GM23248 (cell line): ENCODE results near the gene FAM234B. TPM values are rescaled to one million over a fixed set of nuclear protein-coding genes. Genes with fewer than 3 reads are reported as not detected.
"Not testable (repeated sequence)": the region's sequence is repeated elsewhere in the genome, so short reads cannot be mapped to it uniquely, and the experiment has no call there.

ENCODE experiments used
- DNase-seq: peaks from one replicate; pipeline ENCODE4 v3.0.0-alpha.2; 2015
- H2AFZ ChIP-seq: fragments of 200-600 bp; sonication (generic); 2 replicates; pipeline ENCODE4 v1.6.1; 2016; ENCODE audit warnings: antibody characterized with exemption
- H3F3A ChIP-seq: fragments of 200-600 bp; sonication (generic); 2 replicates; pipeline ENCODE4 v1.6.1; 2016; ENCODE audit warnings: mild to moderate bottlenecking, antibody characterized with exemption, mixed run types; ENCODE audit not compliant: insufficient read depth
- H3K27ac ChIP-seq: fragments of 200-600 bp; sonication (generic); 2 replicates; pipeline ENCODE4 v1.5.1; 2016; ENCODE audit warnings: mild to moderate bottlenecking
- H3K27me3 ChIP-seq: fragments of 200-600 bp; sonication (generic); replicated peaks from 2 replicates; pipeline ENCODE4 v1.6.1; 2016; ENCODE audit warnings: mild to moderate bottlenecking; ENCODE audit not compliant: insufficient read depth
- H3K36me3 ChIP-seq: fragments of 200-600 bp; sonication (generic); 2 replicates; pipeline ENCODE4 v1.6.1; 2016; ENCODE audit warnings: low read depth, mild to moderate bottlenecking
- H3K4me1 ChIP-seq: fragments of 200-600 bp; sonication (generic); 2 replicates; pipeline ENCODE4 v1.6.1; 2016; ENCODE audit warnings: mild to moderate bottlenecking; ENCODE audit not compliant: insufficient read depth
- H3K4me2 ChIP-seq: fragments of 200-600 bp; sonication (generic); one replicate; pipeline ENCODE4 v1.6.1; 2016; ENCODE audit warnings: mild to moderate bottlenecking; ENCODE audit not compliant: unreplicated experiment
- H3K4me3 ChIP-seq: fragments of 200-600 bp; sonication (generic); 2 replicates; pipeline ENCODE4 v1.5.1; 2016; ENCODE audit warnings: mild to moderate bottlenecking
- H3K79me2 ChIP-seq: fragments of 200-600 bp; sonication (generic); 2 replicates; pipeline ENCODE4 v1.6.1; 2016; ENCODE audit warnings: mild to moderate bottlenecking; ENCODE audit not compliant: insufficient read depth
- H3K9ac ChIP-seq: fragments of 200-600 bp; sonication (generic); 2 replicates; pipeline ENCODE4 v1.6.1; 2016; ENCODE audit warnings: mild to moderate bottlenecking
- H3K9me2 ChIP-seq: fragments of 200-600 bp; sonication (generic); 2 replicates; pipeline ENCODE4 v1.6.1; 2016; ENCODE audit warnings: mixed run types, mild to moderate bottlenecking, moderate library complexity; ENCODE audit not compliant: insufficient read depth
- H3K9me3 ChIP-seq: fragments of 200-600 bp; sonication (generic); one replicate; pipeline ENCODE4 v1.6.1; 2017; ENCODE audit warnings: low read depth
- H4K20me1 ChIP-seq: fragments of 200-600 bp; sonication (generic); 2 replicates; pipeline ENCODE4 v1.6.0; 2016; ENCODE audit not compliant: insufficient read depth
- EZH2 ChIP-seq: fragments of 200-600 bp; sonication (generic); IDR thresholded peaks from 2 replicates; pipeline ENCODE4 v1.6.1; 2018; ENCODE audit warnings: antibody characterized with exemption, mild to moderate bottlenecking; ENCODE audit not compliant: insufficient read depth, poor library complexity, severe bottlenecking
- EZH2phosphoT487 ChIP-seq: fragments of 200-600 bp; sonication (generic); IDR thresholded peaks from 2 replicates; pipeline ENCODE4 v1.6.1; 2018; ENCODE audit warnings: antibody characterized with exemption, moderate library complexity, mild to moderate bottlenecking, low read depth; ENCODE audit not compliant: insufficient read depth
- WGBS, 2 experiments: methylation state at CpG; one replicate each; pipeline ENCODE4 v1.1.6; 2015 to 2017; ENCODE audit warnings: low lambda C conversion rate in 2 of 2, low coverage in 1 of 2; ENCODE audit errors: missing lambda C conversion rate in 2 of 2; 5-methylcytosine and 5-hydroxymethylcytosine counted together
- in situ Hi-C: fragments of 300-500 bp; cut with MboI; formaldehyde crosslinking; loops from 2 replicates; pipeline ENCODE4 v1.15.0; 2020
- polyA plus RNA-seq: library from polyadenylated mRNA; unstranded; fragments of >200 nt; fragmentation: Nextera tagmentation; extraction: Ambion mirVana; gene quantifications from 2 replicates; pipeline ENCODE4 v1.2.1, GENCODE V29; 2016
- total RNA-seq: library from RNA; depleted of rRNA; stranded (reverse); fragments of >200 nt; shearing (Covaris generic); gene quantifications from 2 replicates; pipeline ENCODE4 v1.2.3, GENCODE V29; 2014

FAM234B gene
- total and polyA plus RNA-seq, 2 experiments from 2014 or later, result 5.0 to 5.1 TPM

- no peak for DNase-seq
- no peaks in the 10 kb centered on the region for H3K27me3 ChIP-seq
- peaks cover 7% of the 10 kb centered on the region; the same call in 1 of the 2 replicates for H3K36me3 ChIP-seq
- no peaks in the 10 kb centered on the region for H3K9me3 ChIP-seq
- no peak for TF ChIP-seq EZH2
- TF ChIP-seq EZH2phosphoT487, result no peak
- H3K4me2 ChIP-seq, result no peak overlapping the region
- no peaks in the 10 kb centered on the region for H3K9me2 ChIP-seq
- 75 to 82% methylated on average over 12 of the region's 12 CpGs for WGBS, 2 experiments
- no peak overlapping the region for H3K27ac ChIP-seq
- H2AFZ ChIP-seq, result no peak overlapping the region
- peaks cover 18% of the 10 kb centered on the region for H3K4me1 ChIP-seq
- H4K20me1 ChIP-seq, result no peaks in the 10 kb centered on the region
- peaks cover 8% of the 10 kb centered on the region for H3F3A ChIP-seq
- no peak overlapping the region for H3K9ac ChIP-seq
- no peaks in the 10 kb centered on the region for H3K79me2 ChIP-seq
- H3K4me3 ChIP-seq, result no peak overlapping the region
- in situ Hi-C loops, result no loop called here
These were observed 31.8 kb downstream of the FAM234B start for GRCh38 chr12:13075786-13076570.

- no peak overlapping the region for H3K4me2 ChIP-seq
- no peak overlapping the region for H3K9ac ChIP-seq
- no peaks in the 10 kb centered on the region for H3K27me3 ChIP-seq
- H3K9me3 ChIP-seq, result no peaks in the 10 kb centered on the region
- peaks cover 12% of the 10 kb centered on the region; the same call in 1 of the 2 replicates for H3K36me3 ChIP-seq
- DNase-seq, result no peak
- H3K27ac ChIP-seq, result no peak overlapping the region
- no peak overlapping the region for H2AFZ ChIP-seq
- 95 to 96% methylated on average over 8 of the region's 8 CpGs for WGBS, 2 experiments
- peaks cover 14% of the 10 kb centered on the region for H3K4me1 ChIP-seq
- no peaks in the 10 kb centered on the region for H3K9me2 ChIP-seq
- TF ChIP-seq EZH2phosphoT487, result no peak
- TF ChIP-seq EZH2, result no peak
- in situ Hi-C loops, result no loop called here
- no peak overlapping the region for H3K4me3 ChIP-seq
- no peaks in the 10 kb centered on the region for H4K20me1 ChIP-seq
- peaks cover 8% of the 10 kb centered on the region for H3F3A ChIP-seq
- no peaks in the 10 kb centered on the region for H3K79me2 ChIP-seq
These were observed 35.3 kb downstream of the FAM234B start for GRCh38 chr12:13079440-13079906.

GRCh38 chr12:13080266-13080665, 36.1 kb downstream of the FAM234B start:
- Histone ChIP-seq H3K9ac (no peak overlapping the region), H4K20me1 (no peaks in the 10 kb centered on the region), H3F3A (peaks cover 8% of the 10 kb centered on the region; the same call in 1 of the 2 replicates), H3K79me2 (no peaks in the 10 kb centered on the region), H3K9me2 (no peaks in the 10 kb centered on the region), H3K4me2 (no peak overlapping the region), H3K27me3 (no peaks in the 10 kb centered on the region), H2AFZ (no peak overlapping the region), H3K9me3 (no peaks in the 10 kb centered on the region), H3K27ac (no peak overlapping the region), H3K4me1 (peaks cover 6% of the 10 kb centered on the region), H3K36me3 (peaks cover 16% of the 10 kb centered on the region; the same call in 1 of the 2 replicates), H3K4me3 (no peak overlapping the region)
- in situ Hi-C loops, result no loop called here
- TF ChIP-seq EZH2phosphoT487, result no peak
- no peak for TF ChIP-seq EZH2
- DNase-seq, result no peak
- WGBS, 2 experiments, result 73 to 75% methylated on average over 3 of the region's 3 CpGs

- H3K9me3 ChIP-seq, result no peaks in the 10 kb centered on the region
- H3K9ac ChIP-seq, result no peak overlapping the region
- no peak overlapping the region for H3K4me2 ChIP-seq
- H3K27me3 ChIP-seq, result no peaks in the 10 kb centered on the region
- H3K27ac ChIP-seq, result no peak overlapping the region
- no peak overlapping the region for H3K4me3 ChIP-seq
- no peaks in the 10 kb centered on the region for H4K20me1 ChIP-seq
- no peak overlapping the region for H2AFZ ChIP-seq
- in situ Hi-C loops, result no loop called here
- H3K79me2 ChIP-seq, result no peaks in the 10 kb centered on the region
- H3K4me1 ChIP-seq, result no peaks in the 10 kb centered on the region
- H3F3A ChIP-seq, result no peaks in the 10 kb centered on the region
- DNase-seq, result no peak
- H3K36me3 ChIP-seq, result peaks cover 16% of the 10 kb centered on the region; the same call in 1 of the 2 replicates
- TF ChIP-seq EZH2, result no peak
- TF ChIP-seq EZH2phosphoT487, result no peak
- WGBS, 2 experiments, result 95% methylated on average over 2 of the region's 2 CpGs
- H3K9me2 ChIP-seq, result no peaks in the 10 kb centered on the region
These were observed 38.7 kb downstream of the FAM234B start for GRCh38 chr12:13082861-13083260.

- H2AFZ ChIP-seq, H3K9me2 ChIP-seq, DNase-seq, H3K9me3 ChIP-seq, H3K27ac ChIP-seq, H3K4me1 ChIP-seq, H3K9ac ChIP-seq, H4K20me1 ChIP-seq, H3K79me2 ChIP-seq, H3F3A ChIP-seq, in situ Hi-C loops, H3K4me3 ChIP-seq, H3K4me2 ChIP-seq, H3K27me3 ChIP-seq: not testable (repeated sequence)
- H3K36me3 ChIP-seq, result peaks cover 16% of the 10 kb centered on the region; the same call in 1 of the 2 replicates
- 89 to 97% methylated on average over 3 to 5 of the region's 5 CpGs for WGBS, 2 experiments
These were observed 39.5 kb downstream of the FAM234B start for GRCh38 chr12:13083638-13084037.
